PFSK-1 (cell line): ENCODE data around the gene ZNF79.

Experiments
- POLR2AphosphoS5 ChIP-seq: IDR thresholded peaks from 2 replicates; pipeline ENCODE4 v1.6.1; 2012; ENCODE audit warnings: low read depth, mild to moderate bottlenecking, control low read depth, low read length, moderate library complexity
- REST ChIP-seq, 2 experiments: IDR thresholded peaks; 2 replicates each; pipeline versions ENCODE4 v1.6.1 to v1.8.0; 2011 to 2012; ENCODE audit warnings: low read depth in 2 of 2, low read length in 2 of 2, control low read depth in 1 of 2, inconsistent platforms in 1 of 2, mild to moderate bottlenecking in 1 of 2, moderate library complexity in 1 of 2; ENCODE audit not compliant: insufficient read depth in 1 of 2
- TAF1 ChIP-seq: IDR thresholded peaks from 2 replicates; pipeline ENCODE4 v1.6.1; 2012; ENCODE audit warnings: low read length, control low read depth, borderline replicate concordance; ENCODE audit not compliant: insufficient read depth

- TF ChIP-seq REST (IDR thresholded peaks at IDR 0.05; ENCODE audit: insufficient read depth in 1 of 2, low read depth in 2 of 2, low read length in 2 of 2): no peak
- TF ChIP-seq TAF1: no peak
- no peak for TF ChIP-seq POLR2AphosphoS5
Measured at GRCh38 chr9:127473501-127473900, 49.3 kb downstream of the ZNF79 start.
